Endothelial cell of umbilical vein (primary cell): ENCODE measurements around the gene PDE3B.

Source experiments
- CTCF ChIP-seq, 2 donors: IDR thresholded peaks; 1 replicate in 1 of 2; 2 replicates in 1 of 2; pipeline ENCODE4 v1.5.1; 2011; ENCODE audit warnings: low read length in 2 of 2, mild to moderate bottlenecking in 2 of 2, moderate library complexity in 2 of 2, control low read depth in 1 of 2, inconsistent platforms in 1 of 2, low read depth in 1 of 2; ENCODE audit not compliant: insufficient read depth in 1 of 2; ENCODE audit errors: extremely low read depth in 1 of 2
- EZH2 ChIP-seq: IDR thresholded peaks from 2 replicates; pipeline ENCODE4 v1.6.1; 2012; ENCODE audit warnings: borderline replicate concordance, low read depth, mild to moderate bottlenecking, moderate library complexity, low read length, inconsistent platforms; ENCODE audit not compliant: severe bottlenecking
- GATA2 ChIP-seq: IDR thresholded peaks from 2 replicates; pipeline ENCODE4 v1.7.0; 2011; ENCODE audit warnings: low read depth, mild to moderate bottlenecking, moderate library complexity, mixed read lengths, low read length; ENCODE audit not compliant: insufficient read length, insufficient read depth
- JUN ChIP-seq: IDR thresholded peaks from 2 replicates; pipeline ENCODE4 v1.6.1; 2011; ENCODE audit warnings: borderline replicate concordance, low read depth; ENCODE audit not compliant: insufficient read length, insufficient read depth
- MAX ChIP-seq: IDR thresholded peaks from 2 replicates; pipeline ENCODE4 v1.6.1; 2011; ENCODE audit not compliant: insufficient read depth, insufficient read length
- MYC ChIP-seq: IDR thresholded peaks from one replicate; pipeline ENCODE4 v1.6.1; 2011; ENCODE audit warnings: mild to moderate bottlenecking, low read depth, low read length
- POLR2A ChIP-seq: IDR thresholded peaks from 2 replicates; pipeline ENCODE4 v1.6.1; 2012; ENCODE audit warnings: low read depth, mild to moderate bottlenecking, control low read depth, low read length
- POLR2AphosphoS5 ChIP-seq: IDR thresholded peaks from 2 replicates; pipeline ENCODE4 v1.6.1; 2012; ENCODE audit warnings: low read depth, mild to moderate bottlenecking, control low read depth, low read length, moderate library complexity; ENCODE audit not compliant: insufficient read depth

DNA sequence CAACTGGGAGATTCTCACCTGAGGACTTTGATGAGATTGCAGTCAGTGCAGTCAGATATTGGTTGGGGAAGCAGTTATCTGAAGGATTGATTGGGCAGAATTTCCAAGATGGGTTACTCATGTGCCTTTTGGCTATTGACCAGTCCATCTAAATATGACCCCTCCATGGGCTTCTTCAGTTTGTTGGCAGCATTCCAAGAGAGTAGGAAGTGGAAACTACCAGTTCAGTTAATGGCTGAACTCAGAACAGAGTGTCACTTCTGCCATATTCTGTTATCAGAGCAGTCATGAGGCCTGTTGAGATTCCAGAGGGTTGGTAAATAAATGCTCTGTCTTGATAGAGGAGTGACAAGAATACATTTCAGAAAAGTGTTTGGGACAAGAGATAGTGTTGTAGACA lies 177.4 kb downstream of the PDE3B start:
- TF ChIP-seq CTCF (IDR thresholded peaks at IDR 0.05; ENCODE audit: extremely low read depth in 1 of 2, insufficient read depth in 1 of 2, low read depth in 1 of 2, low read length in 2 of 2) = no peak
- TF ChIP-seq MYC = no peak
- TF ChIP-seq EZH2 = no peak
- TF ChIP-seq POLR2AphosphoS5 = no peak
- TF ChIP-seq MAX = no peak
- no peak for TF ChIP-seq POLR2A
- TF ChIP-seq JUN = no peak
- no peak for TF ChIP-seq GATA2
